HG03159 (cell line): ENCODE results near the gene S100A14.

Source experiments
- ATAC-seq: cut with Tn5 transposase; IDR thresholded peaks from one replicate; pipeline ENCODE4 v1.9.1; 2021; ENCODE audit warnings: mild to moderate bottlenecking, moderate library complexity; ENCODE audit not compliant: unreplicated experiment

The S100A14 gene

DNA sequence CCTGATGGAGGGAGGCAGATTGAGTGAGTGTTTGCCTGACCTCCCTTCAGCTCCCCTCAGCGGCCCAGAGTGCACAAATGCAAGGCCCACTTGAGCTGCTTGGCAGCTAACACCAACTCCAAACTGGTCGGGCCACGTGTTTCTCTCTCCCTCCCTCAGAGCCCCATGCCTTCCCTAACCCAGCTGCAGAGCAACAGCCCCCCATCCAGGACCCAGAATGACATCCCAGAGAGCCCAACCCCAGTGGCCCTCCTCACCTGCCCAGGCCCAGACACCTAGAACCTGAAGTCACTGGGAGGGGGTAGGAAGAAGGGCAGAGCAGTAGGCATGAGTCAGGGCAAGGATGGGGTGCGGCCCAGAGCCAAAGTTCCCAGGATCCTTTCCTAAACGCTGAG is 789 bp upstream of the S100A14 start:
- ATAC-seq, result no peak

- ATAC-seq, result no peak
Measured at GRCh38 chr1:153615406-153615805, 719 bp downstream of the S100A14 start.

- no peak for ATAC-seq
Measured at GRCh38 chr1:153614906-153615305, 1.2 kb downstream of the S100A14 start.

GRCh38 chr1:153614189-153614900 is 1.8 kb downstream of the S100A14 start:
- no peak for ATAC-seq

DNA sequence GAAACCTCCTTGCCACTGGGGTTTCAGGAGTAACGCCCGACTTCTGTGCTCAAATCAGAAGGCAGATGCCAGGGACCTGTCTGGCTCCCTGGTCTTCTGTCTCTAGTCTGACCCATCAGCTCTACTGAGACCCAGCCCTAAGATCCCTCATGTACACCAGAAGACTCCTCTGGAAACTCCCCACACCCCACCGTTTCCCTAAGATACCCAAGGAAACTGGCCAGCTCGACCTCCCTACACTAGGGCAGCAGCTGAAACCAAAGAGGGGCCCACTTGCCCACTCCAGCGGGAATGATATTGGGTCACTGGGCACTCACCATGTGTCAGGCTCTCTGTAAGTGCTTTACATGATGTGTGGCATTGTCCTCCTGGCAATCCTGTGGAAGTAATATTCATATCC is 2.7 kb downstream of the S100A14 start:
- ATAC-seq, result no peak

- no peak for ATAC-seq
Measured at GRCh38 chr1:153612755-153613331, 3.3 kb downstream of the S100A14 start, which contains the start of gene S100A16. Gene S100A16 (minus strand): TSS chr1:153613137. CDS start chr1:153608151, 4,986 bp downstream.

DNA sequence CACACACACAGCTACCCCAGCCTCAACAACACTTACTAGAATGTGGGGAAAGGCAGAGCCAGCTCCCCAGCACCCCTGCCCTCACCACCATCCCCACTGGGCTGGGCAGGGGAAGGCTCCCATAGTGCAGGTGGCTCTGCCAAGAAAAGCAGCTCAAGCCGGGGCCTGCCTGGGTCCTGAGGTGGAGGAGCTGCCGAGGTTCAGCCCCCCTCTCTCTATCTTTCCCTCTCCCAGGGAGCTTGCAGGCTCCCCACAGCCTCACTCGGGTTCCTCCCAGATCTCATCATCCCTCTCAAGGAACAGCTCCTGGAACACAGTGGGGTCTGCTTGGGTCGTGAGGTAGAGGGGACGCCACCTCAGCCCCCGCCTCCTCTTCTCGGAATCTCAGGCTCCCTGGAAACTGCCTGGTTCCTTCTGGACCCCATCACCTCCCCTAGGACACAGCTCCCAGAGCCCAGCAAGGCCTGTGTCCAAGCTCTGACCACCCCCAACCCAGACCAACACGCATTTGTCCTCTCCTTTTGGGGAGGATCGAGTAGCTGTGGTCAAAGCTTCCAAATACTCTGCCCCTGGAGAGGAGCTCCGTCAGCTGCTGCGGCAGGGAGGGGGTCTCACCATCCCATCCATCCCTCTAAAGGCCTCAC is 3.9 kb downstream of the S100A14 start:
- no peak for ATAC-seq

DNA sequence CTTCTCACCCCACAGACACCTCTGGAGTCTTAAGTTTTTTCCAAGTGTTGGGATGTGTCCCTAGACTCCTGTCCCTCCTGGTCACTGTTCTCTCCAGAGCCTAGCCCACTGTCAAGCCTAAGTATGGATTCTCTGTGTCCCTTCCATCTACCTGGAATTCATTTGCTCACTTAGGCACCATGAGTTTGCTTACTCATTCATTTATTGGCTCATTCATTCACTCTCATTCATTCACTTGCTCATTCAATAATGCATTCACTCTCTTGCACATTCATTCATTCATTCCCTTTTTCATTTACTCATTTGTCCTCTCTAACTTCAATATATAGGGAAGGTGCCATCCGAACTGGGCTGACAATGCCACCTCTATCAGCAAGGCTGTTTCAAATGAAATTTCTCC is 4.8 kb downstream of the S100A14 start:
- no peak for ATAC-seq

DNA sequence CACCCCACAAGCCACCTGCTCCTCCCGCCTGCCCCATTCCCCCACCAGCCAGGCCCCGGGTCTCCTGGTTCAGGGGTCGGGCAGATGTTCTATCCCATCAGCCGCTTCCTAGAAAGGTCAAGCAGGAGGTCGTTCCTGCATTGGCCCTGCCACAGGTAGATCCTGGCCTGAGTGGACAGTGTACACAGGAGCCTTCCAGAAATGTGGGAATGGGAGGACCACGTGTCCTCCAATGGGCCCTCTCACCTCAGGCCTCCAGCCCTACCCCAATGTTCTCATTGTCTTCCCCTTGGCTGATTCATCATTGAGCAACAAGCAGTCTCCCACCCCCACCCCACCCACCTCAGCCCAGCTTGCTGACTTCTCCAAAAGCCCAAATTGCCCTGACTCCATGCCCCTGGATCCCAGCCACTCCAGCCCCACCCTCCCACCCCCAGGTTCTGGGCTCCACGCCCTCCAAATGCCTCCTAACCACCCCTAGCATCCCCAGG is 5.3 kb downstream of the S100A14 start:
- ATAC-seq, result no peak

GRCh38 chr1:153610334-153610733 is 5.8 kb downstream of the S100A14 start:
- ATAC-seq, result no peak

DNA sequence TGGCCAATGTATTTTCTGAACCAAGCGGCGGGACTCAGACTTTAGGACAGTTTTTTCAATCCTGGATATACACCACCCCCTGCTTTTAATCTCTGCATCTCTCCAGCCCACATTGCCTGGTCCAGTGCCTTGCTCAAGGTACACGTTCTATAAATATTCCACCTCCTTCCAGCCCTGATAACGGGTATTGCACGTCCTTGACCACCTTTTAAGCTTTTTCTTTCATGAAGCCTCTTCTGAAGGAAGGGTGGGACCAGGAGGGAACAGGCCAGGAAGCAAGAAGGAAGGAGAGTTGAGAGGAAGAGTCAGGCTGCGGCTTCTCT is 6.6 kb downstream of the S100A14 start:
- no peak for ATAC-seq

DNA sequence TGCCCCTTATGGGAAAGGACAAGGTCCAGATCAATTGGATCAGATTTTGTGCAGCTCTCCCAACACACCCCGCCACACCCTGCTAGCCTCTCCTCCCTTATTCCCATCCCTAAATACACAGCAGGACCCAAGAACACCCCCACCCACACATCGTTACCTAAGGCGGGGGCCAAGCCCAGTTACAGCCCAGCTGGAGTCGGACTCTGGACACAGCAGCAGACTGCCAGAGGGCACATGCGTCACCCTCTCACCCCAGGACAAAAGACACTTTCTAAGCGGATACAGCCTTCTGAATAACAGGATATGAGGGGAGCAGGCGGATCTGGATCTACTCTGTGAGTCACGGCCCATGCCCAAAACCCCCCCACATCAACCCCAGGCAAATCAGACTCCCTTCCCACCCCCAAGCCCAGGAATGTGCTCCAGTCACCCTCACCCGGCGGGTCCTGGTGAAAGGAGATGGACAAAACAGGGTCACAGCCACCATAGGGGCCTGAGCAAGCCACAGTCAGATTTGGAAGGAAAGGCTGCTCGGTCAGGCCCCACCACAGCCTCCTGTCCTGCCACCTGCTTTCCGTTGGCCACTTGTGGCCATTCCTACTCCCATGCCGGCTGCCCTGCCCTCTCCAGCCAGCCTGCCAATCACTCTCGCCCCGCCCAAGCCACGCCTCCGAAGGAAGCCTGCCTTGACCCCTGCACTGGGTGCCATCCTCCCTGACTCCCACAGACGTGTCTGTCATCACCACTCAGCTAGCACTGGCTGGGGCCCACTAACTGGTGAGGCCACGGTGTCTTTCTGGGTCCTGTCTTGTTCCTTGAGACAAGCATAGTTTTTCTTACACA is 7.2 kb downstream of the S100A14 start:
- no peak for ATAC-seq

GRCh38 chr1:153608089-153608682 is 7.9 kb downstream of the S100A14 start:
- ATAC-seq, result no peak

- no peak for ATAC-seq
Measured at GRCh38 chr1:153607381-153607780, 8.7 kb downstream of the S100A14 start.

DNA sequence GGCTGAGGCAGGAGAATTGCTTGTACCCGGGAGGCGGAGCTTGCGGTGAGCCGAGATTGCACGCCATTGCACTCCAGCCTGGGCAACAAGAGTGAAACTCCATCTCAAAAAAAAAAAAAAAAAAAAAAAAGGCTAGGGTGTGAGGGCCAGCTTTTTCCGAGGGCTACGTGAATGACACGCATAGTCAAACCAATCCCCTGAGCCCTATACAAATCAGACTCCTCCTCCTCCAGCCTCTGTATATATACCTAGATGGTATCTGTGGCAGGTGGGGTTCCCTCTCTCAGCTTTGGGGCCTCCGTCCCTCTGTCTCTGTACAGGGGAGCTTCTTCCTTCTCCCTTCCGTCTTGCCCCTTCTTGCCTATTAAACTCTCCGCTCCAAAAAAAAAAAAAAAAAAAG is 9.9 kb downstream of the S100A14 start:
- ATAC-seq, result no peak

GRCh38 chr1:153602749-153603148 is 13.4 kb downstream of the S100A14 start:
- no peak for ATAC-seq

DNA sequence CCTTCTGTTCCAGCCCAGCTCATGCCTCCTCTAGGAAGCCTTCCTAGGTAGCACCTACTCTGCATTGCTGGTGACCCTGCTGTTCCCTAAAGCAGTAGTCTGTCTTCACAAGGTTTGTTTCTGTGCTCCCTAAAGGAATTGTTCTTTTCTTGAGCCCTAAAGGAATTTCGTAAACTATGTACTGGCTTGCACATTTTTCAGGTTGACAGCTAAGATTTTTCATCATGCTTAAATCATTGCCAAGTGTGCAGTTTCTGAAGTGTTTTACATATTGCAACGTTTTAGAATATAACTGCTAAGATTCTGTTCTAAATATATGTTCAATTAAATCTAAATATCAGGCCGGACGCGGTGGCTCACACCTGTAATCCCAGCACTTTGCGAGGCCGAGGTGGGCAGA is 16.3 kb downstream of the S100A14 start:
- no peak for ATAC-seq

GRCh38 chr1:153598309-153599172 is 17.6 kb downstream of the S100A14 start:
- peak; percentile 97 for ATAC-seq

- ATAC-seq, result no peak
Measured at GRCh38 chr1:153597206-153597605, 18.9 kb downstream of the S100A14 start.

- no peak for ATAC-seq
Measured at GRCh38 chr1:153592748-153593147, 23.4 kb downstream of the S100A14 start.
